ENCODE results near the gene KLHDC1. TPM values are rescaled to one million over a fixed set of nuclear protein-coding genes. Genes with fewer than 3 reads are reported as not detected.

Gene KLHDC1
- total and polyA plus RNA-seq, 9 of the 15 experiments (the other 6 are each of a cell fraction or from before 2014, with no cell fraction given) = 0.08 to 0.41 (median 0.18) TPM

GRCh38 chr14:49761839-49762551 is 69.1 kb downstream of the KLHDC1 start:
- in situ Hi-C loops (cut with MboI) (no loop called here), intact Hi-C loops (cut with micrococcal nuclease) (no loop called here)
- Histone ChIP-seq H3K9me1 (ENCODE audit: control insufficient read depth, insufficient read depth, low read length) (no peaks in the 10 kb centered on the region), H3K4me1 (replicated peaks in 1 of 2; ENCODE audit: control insufficient read depth in 2 of 2, insufficient read depth in 2 of 2, low read length in 2 of 2) (peaks cover 0 to 3% of the 10 kb centered on the region in 2 experiments; a peak in 3 of 5 replicates), H3K4me3 (no peak overlapping the region), H2AFZ (ENCODE audit: low read depth, low read length) (no peak overlapping the region), H3K79me2 (ENCODE audit: control insufficient read depth, insufficient read depth, low read length) (no peaks in the 10 kb centered on the region), H3K27ac (ENCODE audit: extremely low read depth, low read depth, low read length) (no peak overlapping the region), H3K27me3 (ENCODE audit: control insufficient read depth in 2 of 2, insufficient read depth in 2 of 2, low read length in 2 of 2) (no peaks in the 10 kb centered on the region), H3K4me2 (ENCODE audit: insufficient read depth, low read length) (no peak overlapping the region), H4K20me1 (replicated peaks; ENCODE audit: control insufficient read depth, insufficient read depth, low read length) (no peaks in the 10 kb centered on the region), H3K36me3 (ENCODE audit: control insufficient read depth, insufficient read depth, low read length) (no peaks in the 10 kb centered on the region), H3K9ac (ENCODE audit: insufficient read depth in 1 of 2, low read depth in 2 of 2, low read length in 2 of 2) (no peak overlapping the region), H3K9me3 (replicated peaks; ENCODE audit: control insufficient read depth, insufficient read depth, low read depth, low read length) (no peaks in the 10 kb centered on the region)
- no peak for DNase-seq (ENCODE audit: extremely low read depth in 1 of 4, low spot score in 3 of 4)
- BruUV-seq (replicated peaks) = no TSS peak
- POLR2A ChIA-PET = no interaction called here
- CTCF ChIA-PET (ENCODE audit: low intra/inter-chr PET ratio) = no interaction called here
- WGBS (ENCODE audit: insufficient coverage, low coverage, missing lambda C conversion rate) = 31% methylated on average over 5 of the region's 6 CpGs
- TF ChIP-seq SRSF1 (IDR thresholded peaks at IDR 0.05; ENCODE audit: low read depth, low read length) = no peak
- TF ChIP-seq ZNF212 (CRISPR knock-in tag; IDR thresholded peaks at IDR 0.05) = no peak
- TF ChIP-seq ZNF316 (IDR thresholded peaks at IDR 0.05) = no peak
- TF ChIP-seq IFI16 (CRISPR knock-in tag; IDR thresholded peaks at IDR 0.05) = no peak
- TF ChIP-seq KDM5B (IDR thresholded peaks at IDR 0.05; ENCODE audit: insufficient replicate concordance, low read depth, low read length) = no peak
- no peak for TF ChIP-seq TARDBP (IDR thresholded peaks at IDR 0.05)
- no peak for TF ChIP-seq CREB3 (tag; conservative IDR thresholded peaks at IDR 0.05; ENCODE audit: low read depth)
- TF ChIP-seq PBX2 (CRISPR knock-in tag; IDR thresholded peaks at IDR 0.05; ENCODE audit: low read depth) = no peak
- no peak for TF ChIP-seq PBX2 (tag; conservative IDR thresholded peaks at IDR 0.05; ENCODE audit: low read depth)
- TF ChIP-seq FUS (optimal IDR thresholded peaks at IDR 0.05; ENCODE audit: low read depth, low read length) = no peak
- TF ChIP-seq TCFL5 (CRISPR knock-in tag; conservative IDR thresholded peaks at IDR 0.05) = no peak
- no peak for TF ChIP-seq CLOCK (CRISPR knock-in tag; IDR thresholded peaks at IDR 0.05; ENCODE audit: borderline replicate concordance)
- TF ChIP-seq FOXM1 (IDR thresholded peaks at IDR 0.05; ENCODE audit: low read depth) = no peak
- no peak for TF ChIP-seq FOXM1 (CRISPR knock-in tag; IDR thresholded peaks at IDR 0.05; ENCODE audit: low read depth)
- no peak for TF ChIP-seq GATA2 (CRISPR knock-in tag; IDR thresholded peaks at IDR 0.05)
- TF ChIP-seq ZNF436 (CRISPR knock-in tag; IDR thresholded peaks at IDR 0.05) = no peak
- no peak for TF ChIP-seq ZNF586 (CRISPR knock-in tag; conservative IDR thresholded peaks at IDR 0.05)
- peak; percentile 54 for ATAC-seq
- FAIRE-seq = no peak

All from K562 (cell line).